ENCODE data around the gene ADAMTSL1. TPM values are rescaled to one million over a fixed set of nuclear protein-coding genes. Genes with fewer than 3 reads are reported as not detected.

Gene ADAMTSL1
- total and polyA plus RNA-seq, 4 donors, result 0.31 to 3.4 (median 1.9) TPM

GRCh38 chr9:18728642-18729041 is 254.7 kb downstream of the ADAMTSL1 start:
- no peaks in the 10 kb centered on the region for H3K4me1 ChIP-seq (ENCODE audit: control insufficient read depth in 4 of 4, insufficient read depth in 4 of 4, low read length in 3 of 4)
- no peaks in the 10 kb centered on the region for H3K36me3 ChIP-seq (ENCODE audit: control insufficient read depth in 4 of 4, insufficient read depth in 3 of 4, low read depth in 1 of 4, low read length in 3 of 4)
- WGBS, result 95% methylated on average over 3 of the region's 3 CpGs
- H3K4me3 ChIP-seq (ENCODE audit: low read depth in 1 of 3, low read length in 3 of 3), result no peak overlapping the region
- H3K9ac ChIP-seq (ENCODE audit: low read depth in 1 of 2, low read length in 2 of 2), result no peak overlapping the region
- H3K27ac ChIP-seq (ENCODE audit: low read depth in 1 of 2, low read length in 2 of 2), result no peak overlapping the region
- TF ChIP-seq CTCF (IDR thresholded peaks at IDR 0.05; ENCODE audit: low read depth, low read length, missing input control) (no peak), MAX (IDR thresholded peaks at IDR 0.05) (no peak), ATF3 (IDR thresholded peaks at IDR 0.05) (no peak), REST (IDR thresholded peaks at IDR 0.05) (no peak), JUND (IDR thresholded peaks at IDR 0.05) (no peak), EGR1 (IDR thresholded peaks at IDR 0.05; ENCODE audit: low read depth in 2 of 2) (no peak), SP1 (IDR thresholded peaks at IDR 0.05) (no peak)
- no peaks in the 10 kb centered on the region for H3K9me3 ChIP-seq (ENCODE audit: control insufficient read depth in 4 of 4, low read length in 3 of 4)
- no peak for DNase-seq (ENCODE audit: low spot score)
- no peaks in the 10 kb centered on the region for H3K27me3 ChIP-seq (ENCODE audit: control insufficient read depth in 4 of 4, insufficient read depth in 4 of 4, low read length in 3 of 4)

GRCh38 chr9:18730241-18730640 is 256.3 kb downstream of the ADAMTSL1 start:
- H3K4me3 ChIP-seq (ENCODE audit: low read depth in 1 of 3, low read length in 3 of 3), result no peak overlapping the region
- WGBS, result 96% methylated on average over 3 of the region's 3 CpGs
- H3K9ac ChIP-seq (ENCODE audit: low read depth in 1 of 2, low read length in 2 of 2), result no peak overlapping the region
- H3K4me1 ChIP-seq (ENCODE audit: control insufficient read depth in 4 of 4, insufficient read depth in 4 of 4, low read length in 3 of 4), result no peaks in the 10 kb centered on the region
- no peaks in the 10 kb centered on the region for H3K36me3 ChIP-seq (ENCODE audit: control insufficient read depth in 4 of 4, insufficient read depth in 3 of 4, low read depth in 1 of 4, low read length in 3 of 4)
- DNase-seq (ENCODE audit: low spot score), result no peak
- no peaks in the 10 kb centered on the region for H3K27me3 ChIP-seq (ENCODE audit: control insufficient read depth in 4 of 4, insufficient read depth in 4 of 4, low read length in 3 of 4)
- H3K27ac ChIP-seq (ENCODE audit: low read depth in 1 of 2, low read length in 2 of 2), result no peak overlapping the region
- H3K9me3 ChIP-seq (ENCODE audit: control insufficient read depth in 4 of 4, low read length in 3 of 4), result no peaks in the 10 kb centered on the region
- no peak for TF ChIP-seq RXRA (IDR thresholded peaks at IDR 0.05)
- TF ChIP-seq ZBTB33 (IDR thresholded peaks at IDR 0.05), result no peak
- TF ChIP-seq NR2F2 (IDR thresholded peaks at IDR 0.05), result no peak
- no peak for TF ChIP-seq TAF1 (conservative IDR thresholded peaks at IDR 0.05)
- TF ChIP-seq YY1 (IDR thresholded peaks at IDR 0.05), result no peak
- TF ChIP-seq GABPA (IDR thresholded peaks at IDR 0.05 in 1 of 2, conservative IDR thresholded peaks at IDR 0.05 in 1 of 2), result no peak
- no peak for TF ChIP-seq HNF4G (IDR thresholded peaks at IDR 0.05)
- TF ChIP-seq EGR1 (IDR thresholded peaks at IDR 0.05; ENCODE audit: low read depth in 2 of 2), result no peak
- no peak for TF ChIP-seq RAD21 (IDR thresholded peaks at IDR 0.05)
- no peak for TF ChIP-seq MAX (IDR thresholded peaks at IDR 0.05)
- TF ChIP-seq FOXA1 (IDR thresholded peaks at IDR 0.05), result no peak
- TF ChIP-seq REST (IDR thresholded peaks at IDR 0.05), result no peak
- no peak for TF ChIP-seq JUND (IDR thresholded peaks at IDR 0.05)
- no peak for TF ChIP-seq CTCF (IDR thresholded peaks at IDR 0.05; ENCODE audit: low read depth, low read length, missing input control)
- no peak for TF ChIP-seq HNF4A (conservative IDR thresholded peaks at IDR 0.05)
- no peak for TF ChIP-seq SP1 (IDR thresholded peaks at IDR 0.05)
- TF ChIP-seq FOXA2 (IDR thresholded peaks at IDR 0.05), result no peak
